Mammary epithelial cell (primary cell): ENCODE data around the gene LARGE1.

ENCODE experiments used
- CTCF ChIP-seq, 2 donors: IDR thresholded peaks in 1 of 2; conservative IDR thresholded peaks in 1 of 2; 2 replicates each; pipeline ENCODE4 v1.5.1; 2011 to 2012; ENCODE audit warnings: inconsistent platforms in 2 of 2, low read length in 2 of 2, mild to moderate bottlenecking in 2 of 2, control low read depth in 1 of 2, low read depth in 1 of 2; ENCODE audit not compliant: insufficient read depth in 1 of 2; ENCODE audit errors: extremely low read depth in 1 of 2
- EZH2 ChIP-seq: IDR thresholded peaks from 2 replicates; pipeline ENCODE4 v1.6.1; 2012; ENCODE audit warnings: low read length, inconsistent platforms, borderline replicate concordance

DNA sequence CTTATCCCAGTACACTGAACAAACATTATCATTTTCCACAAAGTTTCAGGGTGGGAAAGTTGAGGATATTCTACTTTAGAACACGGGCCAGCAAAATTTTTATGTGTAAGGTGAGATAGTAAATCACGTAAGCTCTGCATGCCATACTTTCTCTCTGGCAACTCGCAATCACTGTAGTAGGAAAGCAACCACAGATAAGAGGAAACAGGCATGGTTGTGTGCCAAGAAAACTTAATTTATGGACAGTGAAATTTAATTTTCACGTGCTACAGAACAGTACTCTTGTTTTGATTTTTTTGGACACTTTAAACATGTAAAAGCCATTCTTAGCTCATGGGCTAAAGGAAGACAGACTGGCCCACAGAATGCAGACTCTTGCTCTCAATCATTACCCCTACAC lies 82.5 kb downstream of the LARGE1 start:
- no peak for TF ChIP-seq CTCF (conservative IDR thresholded peaks at IDR 0.05 in 1 of 2, IDR thresholded peaks at IDR 0.05 in 1 of 2; ENCODE audit: extremely low read depth in 1 of 2, insufficient read depth in 1 of 2, low read depth in 1 of 2, low read length in 2 of 2)
- TF ChIP-seq EZH2: no peak
